Progenitor cell of endocrine pancreas (in vitro differentiated cells): ENCODE results near the gene PSMB8. TPM values are rescaled to one million over a fixed set of nuclear protein-coding genes. Genes with fewer than 3 reads are reported as not detected.
A peak's percentile ranks its signal among the peaks of the same experiment; 100 is the strongest.
"Not testable (repeated sequence)": the region's sequence is repeated elsewhere in the genome, so short reads cannot be mapped to it uniquely, and the experiment has no call there.

Experiments used
- DNase-seq: peaks from one replicate; pipeline ENCODE4 v3.0.0; 2021; ENCODE audit warnings: low spot score; ENCODE audit not compliant: unreplicated experiment
- H3K27ac Mint-ChIP-seq: 2 replicates; pipeline ENCODE4 v1.8.0; 2021; ENCODE audit warnings: mild to moderate bottlenecking, moderate library complexity, mixed read lengths
- H3K27me3 Mint-ChIP-seq: 2 replicates; pipeline ENCODE4 v1.8.0; 2021; ENCODE audit warnings: mixed read lengths
- H3K36me3 Mint-ChIP-seq: 2 replicates; pipeline ENCODE4 v1.8.0; 2022; ENCODE audit warnings: mixed read lengths; ENCODE audit not compliant: insufficient read depth
- H3K4me1 Mint-ChIP-seq: 2 replicates; pipeline ENCODE4 v1.8.0; 2021; ENCODE audit warnings: low read depth, mixed read lengths
- H3K4me3 Mint-ChIP-seq: 2 replicates; pipeline ENCODE4 v1.8.0; 2021; ENCODE audit warnings: low read depth, mild to moderate bottlenecking, moderate library complexity, mixed read lengths
- H3K9me3 Mint-ChIP-seq: 2 replicates; pipeline ENCODE4 v1.8.0; 2021; ENCODE audit warnings: low read depth, mixed read lengths
- CTCF ChIP-seq: fragments of 200-600 bp; sonication (generic); IDR thresholded peaks from one replicate; pipeline ENCODE4 v1.5.0; 2021; ENCODE audit warnings: antibody characterized with exemption, mild to moderate bottlenecking; ENCODE audit not compliant: unreplicated experiment
- total RNA-seq: library from RNA; stranded (reverse); gene quantifications from 2 replicates; pipeline ENCODE4 v1.2.1, GENCODE V29; 2021

The PSMB8 gene
- total RNA-seq, 1 donor from 2014 or later = 0.29 TPM

GRCh38 chr6:32876603-32877002 is 32.8 kb upstream of the PSMB8 start:
- Mint-ChIP-seq H3K9me3 (no peaks in the 10 kb centered on the region), H3K4me1 (no peaks in the 10 kb centered on the region), H3K27me3 (peaks cover 55% of the 10 kb centered on the region), H3K36me3 (no peaks in the 10 kb centered on the region), H3K4me3 (no peak overlapping the region), H3K27ac (no peak overlapping the region)
- TF ChIP-seq CTCF = no peak
- no peak for DNase-seq

GRCh38 chr6:32873947-32874346 is 30.1 kb upstream of the PSMB8 start:
- H3K36me3 Mint-ChIP-seq, DNase-seq, H3K9me3 Mint-ChIP-seq, H3K4me1 Mint-ChIP-seq, H3K4me3 Mint-ChIP-seq, H3K27ac Mint-ChIP-seq: not testable (repeated sequence)
- peaks cover 62% of the 10 kb centered on the region for H3K27me3 Mint-ChIP-seq

- no peak overlapping the region for H3K4me3 Mint-ChIP-seq
- H3K27me3 Mint-ChIP-seq = peaks cover 61% of the 10 kb centered on the region
- no peaks in the 10 kb centered on the region for H3K9me3 Mint-ChIP-seq
- H3K36me3 Mint-ChIP-seq = no peaks in the 10 kb centered on the region
- H3K4me1 Mint-ChIP-seq = peaks cover 2% of the 10 kb centered on the region
- H3K27ac Mint-ChIP-seq = no peak overlapping the region
- peak; percentile 67 for DNase-seq
- peak; percentile 97 for TF ChIP-seq CTCF
These were observed 24.5 kb upstream of the PSMB8 start for GRCh38 chr6:32868257-32868788.

GRCh38 chr6:32867554-32868256 is 23.9 kb upstream of the PSMB8 start:
- no peaks in the 10 kb centered on the region for H3K36me3 Mint-ChIP-seq
- no peaks in the 10 kb centered on the region for H3K9me3 Mint-ChIP-seq
- no peak for TF ChIP-seq CTCF
- H3K4me3 Mint-ChIP-seq = no peak overlapping the region
- H3K27ac Mint-ChIP-seq = no peak overlapping the region
- no peak for DNase-seq
- peaks cover 61% of the 10 kb centered on the region for H3K27me3 Mint-ChIP-seq
- H3K4me1 Mint-ChIP-seq = peaks cover 2% of the 10 kb centered on the region

GRCh38 chr6:32867022-32867477 is 23.2 kb upstream of the PSMB8 start:
- Mint-ChIP-seq H3K4me1 (peaks cover 2% of the 10 kb centered on the region), H3K27me3 (peaks cover 56% of the 10 kb centered on the region), H3K36me3 (no peaks in the 10 kb centered on the region), H3K27ac (no peak overlapping the region), H3K4me3 (no peak overlapping the region), H3K9me3 (no peaks in the 10 kb centered on the region)
- no peak for TF ChIP-seq CTCF
- DNase-seq = no peak
